HAP-1 (cell line): Measurements from ENCODE around the gene ATPAF2.

Experiments used
- DNase-seq, 2 experiments: peaks; one replicate each; pipeline ENCODE4 v3.0.0-alpha.2; 2016 to 2020; ENCODE audit warnings: low spot score in 2 of 2
- H3K27me3 ChIP-seq: fragments of 250-450 bp; sonication (Bioruptor Pico); 2 replicates; pipeline ENCODE4 v1.5.1; 2020; ENCODE audit warnings: low read depth, mild to moderate bottlenecking, moderate library complexity
- H3K36me3 ChIP-seq: fragments of 250-450 bp; sonication (Bioruptor Pico); replicated peaks from 2 replicates; pipeline ENCODE4 v1.5.1; 2020; ENCODE audit warnings: mild to moderate bottlenecking
- H3K4me1 ChIP-seq: fragments of 250-450 bp; sonication (Bioruptor Pico); 2 replicates; pipeline ENCODE4 v1.5.1; 2020; ENCODE audit warnings: mild to moderate bottlenecking
- H3K4me3 ChIP-seq: fragments of 250-450 bp; sonication (Bioruptor Pico); 2 replicates; pipeline ENCODE4 v1.5.1; 2020; ENCODE audit warnings: mild to moderate bottlenecking, moderate library complexity
- H3K9me3 ChIP-seq: fragments of 250-450 bp; sonication (Bioruptor Pico); 2 replicates; pipeline ENCODE4 v1.5.1; 2020; ENCODE audit warnings: mild to moderate bottlenecking, moderate library complexity
- in situ Hi-C: fragments of 300-500 bp; cut with MboI; formaldehyde crosslinking; loops from 3 replicates; pipeline ENCODE4 v1.14.3; 2020; ENCODE audit warnings: low sequenced_read_pairs, inconsistent platforms, mixed read lengths

The ATPAF2 gene

DNA sequence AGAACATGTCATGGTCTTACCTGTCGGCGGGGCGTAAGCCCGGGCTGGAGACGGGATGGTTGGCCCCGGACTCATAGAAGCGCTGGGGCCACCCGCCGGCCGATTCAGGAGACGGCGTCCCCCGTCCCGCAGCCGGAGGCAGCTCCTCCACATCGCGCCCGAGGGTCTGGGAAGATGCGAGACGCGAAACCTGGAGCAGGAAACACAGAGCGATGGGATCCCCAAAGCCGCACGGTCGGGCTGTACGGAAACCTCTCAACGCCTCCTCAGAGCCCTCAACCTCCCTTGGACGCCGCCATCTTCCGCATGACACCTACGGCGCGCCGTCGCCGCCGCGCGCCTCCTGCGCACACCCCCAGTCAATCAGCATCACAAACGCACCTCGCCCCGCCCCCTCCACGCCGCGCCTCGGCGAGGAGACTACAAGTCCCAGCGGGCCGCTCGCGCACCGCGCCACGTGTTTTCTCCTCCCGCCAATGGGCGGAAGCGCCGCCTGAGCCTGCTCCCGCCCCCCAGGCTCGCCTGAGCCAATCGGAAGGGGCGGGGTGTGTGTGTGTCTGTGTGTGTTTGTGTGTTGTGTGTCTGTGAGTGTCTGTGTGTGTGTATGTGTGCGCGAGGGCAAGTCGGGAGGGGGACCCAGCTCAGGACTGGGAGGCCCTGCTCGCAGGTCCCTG lies at the start of gene ATPAF2, which contains the start of gene GID4:
Gene ATPAF2, minus strand, starts transcription at position 308 of the 674 bp plus-strand sequence. Its CDS starts 155 bp downstream, at position 153.
Gene GID4, plus strand, starts transcription at position 548 of the 674 bp plus-strand sequence. Its CDS starts 57 bp downstream, at position 605.
- H3K4me3 ChIP-seq: peak within 1 kb of the TSS; percentile 78
- no peaks in the 10 kb centered on the region for H3K27me3 ChIP-seq
- no peaks in the 10 kb centered on the region for H3K36me3 ChIP-seq
- peaks cover 15% of the 10 kb centered on the region for H3K4me1 ChIP-seq
- H3K9me3 ChIP-seq: no peaks in the 10 kb centered on the region
- in situ Hi-C loops: loop anchor here (10.0 kb wide), 2 partner anchors 214 to 364 kb away; no protein-coding TSS in a partner anchor
- peak; percentile 96 to 100 for DNase-seq

DNA sequence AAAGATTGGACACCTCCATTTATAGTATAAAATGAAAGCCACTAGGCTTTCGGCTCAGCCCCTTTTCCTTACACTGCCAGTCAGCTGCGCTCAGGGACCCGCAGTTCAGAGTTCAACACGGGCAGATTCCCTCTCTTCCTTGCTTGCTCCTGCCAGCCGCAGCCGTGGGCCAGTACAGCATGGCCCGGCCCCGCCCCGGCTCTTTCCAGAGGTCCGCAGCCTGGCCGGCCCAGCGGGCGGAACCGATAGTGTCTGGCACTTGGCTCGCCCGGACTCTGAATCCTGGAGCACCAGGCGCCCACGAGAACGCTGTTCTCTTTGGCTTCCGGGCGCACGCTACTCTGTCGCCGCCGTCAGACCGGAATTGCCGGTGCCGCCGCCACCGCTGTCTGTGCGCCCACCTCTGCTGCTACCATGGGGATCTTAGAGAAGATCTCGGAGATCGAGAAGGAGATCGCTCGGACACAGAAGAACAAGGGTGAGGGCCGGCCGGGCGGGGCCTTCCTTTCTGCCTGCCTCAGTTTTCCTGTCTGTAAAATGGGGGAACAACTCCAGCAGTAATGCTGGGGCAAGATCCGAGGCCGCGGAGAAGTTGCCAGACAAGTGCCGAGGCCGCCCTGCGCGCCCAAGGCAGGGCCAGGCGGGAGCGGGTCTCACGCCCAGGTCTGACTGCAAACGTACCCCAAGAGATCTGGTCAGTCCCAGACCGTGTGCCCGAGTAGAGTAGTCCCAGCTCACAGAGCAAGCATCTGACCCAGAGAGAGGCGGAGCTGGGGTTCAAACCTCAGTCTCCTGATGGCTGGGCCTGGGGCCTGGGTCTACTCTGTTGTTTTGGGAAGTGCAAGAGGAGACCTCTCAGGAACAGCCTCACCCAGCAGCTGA lies 48.9 kb upstream of the ATPAF2 start, which contains the start of gene DRG2:
Gene DRG2, plus strand, starts transcription at position 339 of the 882 bp plus-strand sequence. Its CDS starts 76 bp downstream, at position 415.
- peaks cover 3% of the 10 kb centered on the region; the same call in 1 of the 2 replicates for H3K36me3 ChIP-seq
- in situ Hi-C loops: no loop called here
- H3K4me3 ChIP-seq: peak within 1 kb of the TSS; percentile 95
- peak; percentile 82 to 94 for DNase-seq
- no peaks in the 10 kb centered on the region for H3K27me3 ChIP-seq
- H3K9me3 ChIP-seq: 0 out of 2 replicates have a peak, but pooled peaks cover 2% of the 10 kb centered on the region
- H3K4me1 ChIP-seq: peaks cover 12% of the 10 kb centered on the region

DNA sequence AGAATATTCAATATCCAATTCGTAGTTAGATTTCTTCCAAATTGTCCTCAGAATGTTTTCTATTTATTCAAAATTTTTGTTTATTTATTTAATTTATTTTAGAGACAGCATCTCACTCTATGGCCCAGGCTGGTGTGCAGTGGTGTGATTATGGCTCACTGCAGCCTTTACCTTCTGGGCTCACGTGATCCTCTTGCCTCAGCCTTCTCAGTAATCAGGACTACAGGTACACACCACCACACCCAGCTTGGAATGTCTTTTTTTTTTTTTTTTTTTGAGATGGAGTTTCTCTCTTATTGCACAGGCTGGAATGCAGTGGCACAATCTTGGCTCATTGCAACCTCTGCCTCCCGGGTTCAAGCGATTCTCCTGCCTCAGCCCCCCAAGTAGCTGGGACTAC lies 45.3 kb upstream of the ATPAF2 start:
- H3K9me3 ChIP-seq: 0 out of 2 replicates have a peak, but pooled peaks cover 2% of the 10 kb centered on the region
- H3K36me3 ChIP-seq: no peaks in the 10 kb centered on the region; the same call in 1 of the 2 replicates
- in situ Hi-C loops: no loop called here
- H3K27me3 ChIP-seq: 0 out of 2 replicates have a peak, but pooled peaks cover 3% of the 10 kb centered on the region
- H3K4me1 ChIP-seq: peaks cover 12% of the 10 kb centered on the region
- DNase-seq: no peak
- no peak overlapping the region for H3K4me3 ChIP-seq

DNA sequence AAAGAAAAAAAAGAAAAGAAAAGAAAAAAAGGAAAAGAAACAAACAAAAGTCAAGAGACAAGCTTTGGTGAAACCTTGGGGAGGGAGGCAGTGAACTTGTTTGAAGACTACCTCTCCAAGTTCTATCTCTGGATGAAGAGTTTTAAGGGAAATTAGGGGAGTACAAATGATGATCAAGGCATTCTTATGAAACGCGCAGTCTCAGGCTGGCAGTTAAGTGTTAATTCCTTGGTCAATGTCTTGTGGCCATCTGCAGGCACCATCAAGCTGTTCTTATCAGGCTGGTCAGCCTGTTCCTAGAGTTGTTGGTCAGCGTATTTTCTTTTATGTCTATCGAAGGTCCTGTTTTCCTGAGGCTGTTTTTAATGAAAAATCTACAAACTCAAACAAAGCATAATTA lies 40.6 kb upstream of the ATPAF2 start:
- Histone ChIP-seq H3K27me3 (0 out of 2 replicates have a peak, but pooled peaks cover 3% of the 10 kb centered on the region), H3K9me3 (no peaks in the 10 kb centered on the region), H3K4me1 (no peaks in the 10 kb centered on the region), H3K36me3 (no peaks in the 10 kb centered on the region), H3K4me3 (no peak overlapping the region)
- no peak for DNase-seq
- in situ Hi-C loops: no loop called here

DNA sequence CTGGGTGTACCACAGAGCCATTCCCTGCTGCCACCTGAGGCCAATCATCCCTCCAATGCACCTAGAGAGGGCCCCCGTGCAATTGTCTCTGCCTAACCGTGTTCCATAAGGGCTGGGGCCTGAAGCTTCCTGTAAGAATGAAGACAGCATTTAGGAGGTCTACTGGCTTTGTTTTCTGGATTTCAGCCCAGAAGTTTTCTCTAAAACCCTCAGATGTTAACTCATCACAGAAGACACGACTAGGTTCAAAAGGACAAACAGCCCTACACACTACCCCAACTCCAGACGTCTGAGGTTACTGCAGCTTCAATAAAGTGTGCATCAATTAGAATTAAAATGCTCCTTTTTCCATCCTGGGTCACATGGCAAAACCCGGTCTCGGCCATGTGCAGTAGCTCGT lies 38.0 kb upstream of the ATPAF2 start:
- H3K36me3 ChIP-seq: no peaks in the 10 kb centered on the region
- H3K27me3 ChIP-seq: 0 out of 2 replicates have a peak, but pooled peaks cover 3% of the 10 kb centered on the region
- DNase-seq: no peak
- H3K4me1 ChIP-seq: no peaks in the 10 kb centered on the region
- no peaks in the 10 kb centered on the region for H3K9me3 ChIP-seq
- in situ Hi-C loops: no loop called here
- no peak overlapping the region for H3K4me3 ChIP-seq

DNA sequence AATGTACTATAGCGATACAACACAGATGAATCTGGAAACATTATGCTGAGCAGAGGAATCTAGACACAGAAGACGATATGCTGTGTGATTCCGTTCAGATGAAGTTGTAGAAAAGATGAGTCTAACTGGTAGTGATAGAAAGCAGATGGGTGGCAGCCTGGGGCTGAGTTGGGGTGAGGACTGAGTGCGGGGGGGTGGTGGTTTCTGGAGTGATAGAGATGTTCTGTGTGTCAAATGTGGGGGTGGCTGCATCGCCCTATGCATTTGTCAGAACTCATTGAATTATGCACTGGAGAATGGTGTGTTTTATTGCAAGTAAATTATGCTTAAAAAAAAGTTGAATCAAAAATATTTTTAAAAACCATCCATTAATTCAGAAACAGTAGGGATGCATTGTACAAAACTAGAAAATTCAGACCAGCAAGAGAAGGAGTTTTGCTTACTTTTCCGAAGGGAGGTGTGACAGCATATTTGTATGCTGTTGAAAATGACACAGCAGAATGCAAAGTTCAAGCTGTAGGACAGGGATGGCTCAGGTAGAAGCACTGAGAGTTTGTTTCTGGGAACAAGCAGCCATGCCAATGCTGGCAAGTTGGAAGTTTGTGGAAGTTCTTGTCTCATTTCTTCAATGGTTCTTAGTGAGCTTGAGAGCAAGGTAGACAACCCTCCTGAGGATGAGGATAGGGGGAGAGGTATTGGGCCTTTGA lies 35.8 kb upstream of the ATPAF2 start:
- no peak for DNase-seq
- in situ Hi-C loops: no loop called here
- Histone ChIP-seq H3K4me1 (0 out of 2 replicates have a peak, but pooled peaks cover 5% of the 10 kb centered on the region), H3K36me3 (no peaks in the 10 kb centered on the region), H3K9me3 (no peaks in the 10 kb centered on the region), H3K27me3 (peaks cover 3% of the 10 kb centered on the region; the same call in 1 of the 2 replicates), H3K4me3 (no peak overlapping the region)

DNA sequence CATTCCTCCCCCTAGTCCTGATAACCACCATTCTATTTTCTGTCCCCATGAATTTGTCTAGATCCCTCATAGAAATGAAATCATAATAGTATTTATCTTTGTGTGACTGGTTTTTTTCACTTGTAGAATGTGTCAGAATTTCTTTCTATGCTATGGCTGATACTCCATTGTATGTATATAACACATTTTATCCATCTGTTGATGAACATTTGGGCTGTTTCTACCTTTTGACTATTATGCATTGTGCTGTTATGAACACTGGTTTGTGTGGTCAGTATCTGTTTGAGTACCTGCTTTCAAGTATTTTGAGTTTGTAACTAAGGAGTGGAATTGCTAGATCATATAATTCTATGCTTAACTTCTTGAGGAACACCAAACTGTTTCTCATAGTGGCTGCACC lies 32.8 kb upstream of the ATPAF2 start:
- no peak overlapping the region for H3K4me3 ChIP-seq
- H3K36me3 ChIP-seq: no peaks in the 10 kb centered on the region
- H3K9me3 ChIP-seq: no peaks in the 10 kb centered on the region
- no peaks in the 10 kb centered on the region; the same call in 1 of the 2 replicates for H3K27me3 ChIP-seq
- 0 out of 2 replicates have a peak, but pooled peaks cover 5% of the 10 kb centered on the region for H3K4me1 ChIP-seq
- in situ Hi-C loops: no loop called here
- DNase-seq: no peak

DNA sequence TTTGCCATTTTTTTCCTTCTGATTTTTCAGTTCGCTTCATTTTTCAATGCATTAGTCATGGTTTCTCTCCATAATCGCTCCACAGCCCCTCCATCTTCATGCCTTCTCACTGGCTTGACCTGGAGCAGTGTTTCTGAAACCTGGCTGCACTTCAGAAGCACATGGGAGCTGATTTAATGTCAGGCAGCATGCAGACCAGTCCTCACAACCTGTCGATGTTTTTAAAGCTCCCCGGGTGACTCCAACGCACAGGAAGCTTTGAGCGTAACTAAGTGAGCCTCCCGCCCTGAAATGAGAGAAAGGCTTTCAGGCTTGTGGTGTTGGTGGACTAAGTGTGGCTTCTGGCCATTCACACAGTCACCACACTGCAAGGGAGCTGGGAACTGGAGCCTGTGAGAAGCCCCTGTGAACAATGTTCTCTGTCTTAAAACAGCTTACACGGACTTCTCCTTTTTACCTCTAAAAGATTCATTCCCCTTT lies 31.9 kb upstream of the ATPAF2 start:
- in situ Hi-C loops: no loop called here
- peaks cover under 1% of the 10 kb centered on the region; the same call in 1 of the 2 replicates for H3K36me3 ChIP-seq
- H3K9me3 ChIP-seq: no peaks in the 10 kb centered on the region
- H3K4me1 ChIP-seq: 0 out of 2 replicates have a peak, but pooled peaks cover 5% of the 10 kb centered on the region
- H3K27me3 ChIP-seq: no peaks in the 10 kb centered on the region; the same call in 1 of the 2 replicates
- DNase-seq: no peak
- H3K4me3 ChIP-seq: no peak overlapping the region

DNA sequence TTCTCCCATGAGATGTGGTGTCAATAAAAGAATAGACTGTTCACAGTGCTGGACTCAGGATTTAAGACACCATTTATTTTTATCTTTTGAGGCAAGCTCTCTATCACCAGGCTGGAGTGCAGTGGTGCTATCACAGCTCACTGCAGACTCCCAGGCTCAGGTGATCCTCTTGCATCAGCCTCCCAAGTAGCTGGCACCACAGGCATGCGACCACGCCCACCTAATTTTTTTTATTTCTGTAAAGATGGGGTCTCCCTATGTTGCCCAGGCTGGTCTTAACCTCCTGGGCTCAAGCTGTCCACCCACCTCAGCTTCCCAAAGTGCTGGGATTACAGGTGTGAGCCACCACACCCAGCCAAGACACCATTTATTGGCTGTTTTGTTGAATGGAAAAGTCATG lies 30.1 kb upstream of the ATPAF2 start:
- Histone ChIP-seq H3K9me3 (no peaks in the 10 kb centered on the region), H3K27me3 (no peaks in the 10 kb centered on the region; the same call in 1 of the 2 replicates), H3K4me1 (0 out of 2 replicates have a peak, but pooled peaks cover 5% of the 10 kb centered on the region), H3K4me3 (no peak overlapping the region), H3K36me3 (peaks cover 4% of the 10 kb centered on the region; the same call in 1 of the 2 replicates)
- no peak for DNase-seq
- in situ Hi-C loops: no loop called here

DNA sequence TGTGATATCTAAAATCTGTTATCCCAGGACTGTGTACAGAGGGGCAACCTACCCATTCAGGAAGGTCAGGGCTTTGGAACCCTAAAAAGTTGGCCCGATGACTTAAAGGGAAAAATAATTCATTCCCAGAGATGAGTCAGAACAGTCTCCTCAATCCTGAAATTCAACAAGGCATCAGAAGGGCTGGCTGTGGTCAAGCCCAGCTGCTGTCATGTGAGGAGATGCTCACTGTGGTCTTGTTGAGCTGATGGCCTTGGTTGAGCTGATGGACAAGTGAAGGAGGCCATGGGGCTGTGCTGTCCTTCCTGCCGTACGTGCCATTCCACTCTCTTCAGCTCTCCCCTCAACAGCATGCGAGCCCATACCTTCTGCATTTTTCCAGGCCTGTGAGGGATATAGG lies 27.9 kb upstream of the ATPAF2 start:
- no peak for DNase-seq
- in situ Hi-C loops: no loop called here
- Histone ChIP-seq H3K9me3 (no peaks in the 10 kb centered on the region), H3K4me1 (0 out of 2 replicates have a peak, but pooled peaks cover 5% of the 10 kb centered on the region), H3K4me3 (no peak overlapping the region), H3K27me3 (no peaks in the 10 kb centered on the region; the same call in 1 of the 2 replicates), H3K36me3 (peaks cover 5% of the 10 kb centered on the region)

DNA sequence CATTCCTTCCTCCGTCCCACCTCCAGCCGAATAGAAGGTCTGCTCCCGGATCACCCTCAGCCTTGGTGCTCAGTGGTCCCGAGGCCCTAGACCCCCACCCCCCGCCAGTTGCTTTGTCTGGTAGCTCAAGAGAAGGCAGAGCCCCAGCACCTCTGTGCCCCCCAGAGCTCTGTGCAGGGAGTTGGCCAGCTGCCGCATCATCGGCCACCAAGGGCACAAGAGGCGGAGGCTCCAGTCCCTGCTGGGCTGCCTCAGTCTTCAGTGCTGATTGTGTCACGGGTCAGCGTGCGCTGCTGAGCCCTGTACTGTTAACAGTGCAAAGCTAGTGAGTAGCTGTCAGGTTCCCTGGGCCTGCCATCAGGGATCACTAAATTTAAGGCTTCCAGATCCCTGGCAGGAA lies 26.6 kb upstream of the ATPAF2 start:
- no peaks in the 10 kb centered on the region; the same call in 1 of the 2 replicates for H3K27me3 ChIP-seq
- DNase-seq: no peak
- H3K36me3 ChIP-seq: peaks cover 8% of the 10 kb centered on the region

DNA sequence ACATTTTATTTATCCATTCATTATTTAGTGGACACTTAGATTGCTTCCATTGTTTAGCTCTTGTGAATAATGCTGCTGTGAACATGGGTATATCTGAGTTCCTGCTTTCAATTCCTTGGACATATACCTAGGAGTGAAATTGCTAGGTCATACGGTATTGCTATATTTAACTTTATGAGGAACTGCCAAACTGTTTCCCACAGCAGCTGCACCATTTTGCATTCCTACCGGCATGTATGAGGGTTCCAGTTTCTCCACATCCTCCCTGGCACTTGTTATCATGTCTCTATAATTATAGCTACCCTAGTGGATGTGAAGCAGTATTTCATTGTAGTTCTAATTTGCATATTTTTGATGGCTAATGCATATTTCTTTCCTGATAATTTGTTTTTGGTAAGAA lies 25.1 kb upstream of the ATPAF2 start:
- no peak for DNase-seq
- in situ Hi-C loops: no loop called here
- H3K36me3 ChIP-seq: peaks cover 13% of the 10 kb centered on the region

More for the DNA sequence above, 26.6 kb upstream of the ATPAF2 start:
- H3K4me3 ChIP-seq: no peak overlapping the region
- no peaks in the 10 kb centered on the region for H3K4me1 ChIP-seq
- in situ Hi-C loops: no loop called here
- no peaks in the 10 kb centered on the region for H3K9me3 ChIP-seq

DNA sequence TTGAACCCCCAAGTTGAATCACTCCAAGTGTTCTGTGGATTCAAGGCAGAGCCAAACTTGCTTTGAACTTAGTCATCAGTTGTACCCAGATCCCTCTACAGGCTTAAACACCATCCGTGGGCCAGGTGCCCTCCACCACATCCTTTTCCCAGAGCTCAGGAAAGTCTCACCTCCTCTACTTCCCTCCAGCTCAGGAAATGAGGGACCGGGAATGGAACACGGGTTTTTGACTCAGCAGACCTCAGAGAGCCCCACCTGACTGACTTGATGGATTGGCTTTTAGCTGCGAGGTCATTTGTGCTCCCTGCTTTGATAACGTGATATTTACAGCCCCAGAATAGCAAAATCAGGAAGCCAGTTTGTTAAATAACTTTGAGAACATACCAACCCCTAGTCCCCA lies 20.3 kb upstream of the ATPAF2 start:
- Histone ChIP-seq H3K27me3 (no peaks in the 10 kb centered on the region), H3K9me3 (no peaks in the 10 kb centered on the region), H3K4me3 (no peak overlapping the region), H3K36me3 (peaks cover 20% of the 10 kb centered on the region), H3K4me1 (no peaks in the 10 kb centered on the region)
- in situ Hi-C loops: no loop called here
- no peak for DNase-seq

More for the DNA sequence above, 25.1 kb upstream of the ATPAF2 start:
- Histone ChIP-seq H3K4me1 (no peaks in the 10 kb centered on the region), H3K4me3 (no peak overlapping the region), H3K9me3 (no peaks in the 10 kb centered on the region), H3K27me3 (no peaks in the 10 kb centered on the region)
